HEK293 (cell line): ENCODE data around the gene XBP1.

Experiments
- HOXD13 ChIP-seq: sonication (generic); formaldehyde crosslinking; IDR thresholded peaks from 2 replicates; pipeline ENCODE4 v1.8.0; 2022; ENCODE audit warnings: missing genetic modification reagents, borderline replicate concordance
- KLF9 ChIP-seq: fragments of 450-650 bp; formaldehyde crosslinking; IDR thresholded peaks from 2 replicates; pipeline ENCODE4 v1.5.1; 2016; ENCODE audit warnings: missing biosample characterization, missing genetic modification characterization, low read depth
- MEIS1 ChIP-seq: sonication (generic); formaldehyde crosslinking; IDR thresholded peaks from 2 replicates; pipeline ENCODE4 v1.8.1; 2022; ENCODE audit warnings: missing genetic modification reagents, mild to moderate bottlenecking, borderline replicate concordance
- MZF1 ChIP-seq: fragments of 450-650 bp; formaldehyde crosslinking; IDR thresholded peaks from 2 replicates; pipeline ENCODE4 v1.5.1; 2017; ENCODE audit warnings: missing biosample characterization, missing genetic modification characterization, borderline replicate concordance
- PRDM1 ChIP-seq: fragments of 450-650 bp; formaldehyde crosslinking; IDR thresholded peaks from 2 replicates; pipeline ENCODE4; 2016; ENCODE audit warnings: missing biosample characterization, missing genetic modification characterization
- SALL2 ChIP-seq: fragments of 450-650 bp; formaldehyde crosslinking; IDR thresholded peaks from 2 replicates; pipeline ENCODE4 v1.5.0; 2017; ENCODE audit warnings: missing biosample characterization, mild to moderate bottlenecking, missing genetic modification characterization, borderline replicate concordance
- ZBTB1 ChIP-seq: fragments of 450-650 bp; formaldehyde crosslinking; IDR thresholded peaks from 2 replicates; pipeline ENCODE4 v1.5.1; 2016; ENCODE audit warnings: missing biosample characterization, missing genetic modification characterization
- ZBTB20 ChIP-seq: fragments of 450-650 bp; formaldehyde crosslinking; IDR thresholded peaks from 2 replicates; pipeline ENCODE4 v1.5.1; 2016; ENCODE audit warnings: missing biosample characterization, missing genetic modification characterization
- ZEB2 ChIP-seq: fragments of 450-650 bp; formaldehyde crosslinking; IDR thresholded peaks from 2 replicates; pipeline ENCODE4 v1.5.1; 2016; ENCODE audit warnings: missing biosample characterization, missing genetic modification characterization
- ZIC2 ChIP-seq: fragments of 450-650 bp; formaldehyde crosslinking; IDR thresholded peaks from 2 replicates; pipeline ENCODE4 v1.5.1; 2016; ENCODE audit warnings: missing biosample characterization, missing genetic modification characterization
- ZNF155 ChIP-seq: fragments of 450-650 bp; formaldehyde crosslinking; IDR thresholded peaks from 2 replicates; pipeline ENCODE4 v1.5.1; 2016; ENCODE audit warnings: missing biosample characterization, missing genetic modification characterization
- ZNF248 ChIP-seq: fragments of 450-650 bp; formaldehyde crosslinking; IDR thresholded peaks from 2 replicates; pipeline ENCODE4 v1.5.1; 2017; ENCODE audit warnings: missing biosample characterization, missing genetic modification characterization
- ZNF335 ChIP-seq: fragments of 450-650 bp; formaldehyde crosslinking; conservative IDR thresholded peaks from 2 replicates; pipeline ENCODE4 v1.5.1; 2016; ENCODE audit warnings: missing biosample characterization, missing genetic modification characterization
- ZNF350 ChIP-seq: fragments of 450-650 bp; formaldehyde crosslinking; IDR thresholded peaks from 2 replicates; pipeline ENCODE4 v1.5.0; 2017; ENCODE audit warnings: missing biosample characterization, mild to moderate bottlenecking, missing genetic modification characterization
- ZNF664 ChIP-seq: fragments of 450-650 bp; formaldehyde crosslinking; IDR thresholded peaks from 2 replicates; pipeline ENCODE4 v1.5.1; 2016; ENCODE audit warnings: missing biosample characterization, missing genetic modification characterization
- ZNF791 ChIP-seq: fragments of 450-650 bp; formaldehyde crosslinking; IDR thresholded peaks from 2 replicates; pipeline ENCODE4 v1.5.1; 2016; ENCODE audit warnings: missing biosample characterization, missing genetic modification characterization
- TF ChIP-seq, protein P1 (sequence below): fragments of 450-650 bp; formaldehyde crosslinking; IDR thresholded peaks from 2 replicates; pipeline ENCODE4 v1.5.1; 2016; ENCODE audit warnings: missing biosample characterization, missing genetic modification characterization
- TF ChIP-seq, protein P2 (sequence below): fragments of 450-650 bp; formaldehyde crosslinking; IDR thresholded peaks from 2 replicates; pipeline ENCODE4 v1.5.1; 2016; ENCODE audit warnings: missing biosample characterization, missing genetic modification characterization
- TF ChIP-seq, protein P3 (sequence below): fragments of 450-650 bp; formaldehyde crosslinking; IDR thresholded peaks from 2 replicates; pipeline ENCODE4 v1.5.1; 2016; ENCODE audit warnings: missing biosample characterization, missing genetic modification characterization
- TF ChIP-seq, protein P4 (sequence below): fragments of 450-650 bp; formaldehyde crosslinking; IDR thresholded peaks from 2 replicates; pipeline ENCODE4 v1.5.1; 2016; ENCODE audit warnings: missing biosample characterization, missing genetic modification characterization
- TF ChIP-seq, protein P5 (sequence below): fragments of 450-650 bp; IDR thresholded peaks from 2 replicates; pipeline ENCODE4 v1.5.1; 2018; ENCODE audit warnings: missing biosample characterization, mild to moderate bottlenecking, missing genetic modification characterization
- TF ChIP-seq, protein P6 (sequence below): fragments of 450-650 bp; formaldehyde crosslinking; IDR thresholded peaks from 2 replicates; pipeline ENCODE4 v1.5.1; 2016; ENCODE audit warnings: missing biosample characterization, missing genetic modification characterization
- TF ChIP-seq, protein P7 (sequence below): fragments of 450-650 bp; formaldehyde crosslinking; IDR thresholded peaks from 2 replicates; pipeline ENCODE4 v1.5.1; 2016; ENCODE audit warnings: missing biosample characterization, missing genetic modification characterization
- TF ChIP-seq, protein P8 (sequence below): fragments of 450-650 bp; formaldehyde crosslinking; IDR thresholded peaks from 2 replicates; pipeline ENCODE4 v1.5.1; 2016; ENCODE audit warnings: missing biosample characterization, missing genetic modification characterization

XBP1 gene

DNA sequence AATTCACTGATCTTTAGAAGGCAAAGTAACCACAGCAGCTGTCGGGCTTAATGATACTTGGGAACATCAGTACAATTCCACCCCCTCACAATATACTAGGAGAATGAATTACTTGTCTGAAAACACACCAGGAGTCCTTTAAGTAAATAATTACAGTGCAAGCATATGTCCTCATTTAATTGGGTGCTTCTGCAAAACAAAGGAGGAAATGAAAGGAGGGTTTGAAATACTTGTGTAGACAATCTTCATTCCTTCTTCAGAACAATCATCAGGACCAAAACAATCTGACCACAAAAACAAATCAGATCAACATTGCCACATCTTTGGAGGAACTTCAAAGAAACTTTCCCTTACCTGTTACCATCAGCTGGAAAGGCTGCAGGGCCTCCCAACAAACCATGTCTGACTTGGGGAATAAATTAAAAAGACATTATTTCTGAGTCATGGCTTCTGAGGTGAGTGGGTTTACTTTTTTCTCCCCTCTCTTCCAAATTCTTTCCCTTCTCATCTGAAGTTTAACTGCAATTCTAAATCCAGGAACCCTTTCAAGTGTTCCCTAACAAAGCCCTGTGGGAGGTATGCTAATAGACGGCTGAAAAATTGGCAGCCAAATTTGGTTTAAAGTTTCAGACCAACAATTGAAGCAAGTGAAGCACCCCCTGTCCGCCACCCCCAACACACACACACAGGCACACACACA lies 40.4 kb downstream of the XBP1 start (continued):
- TF ChIP-seq, protein P1, sequence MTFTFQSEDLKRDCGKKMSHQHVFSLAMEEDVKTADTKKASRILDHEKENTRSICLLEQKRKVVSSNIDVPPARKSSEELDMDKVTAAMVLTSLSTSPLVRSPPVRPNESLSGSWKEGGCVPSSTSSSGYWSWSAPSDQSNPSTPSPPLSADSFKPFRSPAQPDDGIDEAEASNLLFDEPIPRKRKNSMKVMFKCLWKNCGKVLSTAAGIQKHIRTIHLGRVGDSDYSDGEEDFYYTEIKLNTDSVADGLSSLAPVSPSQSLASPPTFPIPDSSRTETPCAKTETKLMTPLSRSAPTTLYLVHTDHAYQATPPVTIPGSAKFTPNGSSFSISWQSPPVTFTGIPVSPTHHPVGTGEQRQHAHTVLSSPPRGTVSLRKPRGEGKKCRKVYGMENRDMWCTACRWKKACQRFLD = no peak
- no peak for TF ChIP-seq ZNF791 (tag by site-specific recombination)
- no peak for TF ChIP-seq ZNF350
- TF ChIP-seq, protein P2, sequence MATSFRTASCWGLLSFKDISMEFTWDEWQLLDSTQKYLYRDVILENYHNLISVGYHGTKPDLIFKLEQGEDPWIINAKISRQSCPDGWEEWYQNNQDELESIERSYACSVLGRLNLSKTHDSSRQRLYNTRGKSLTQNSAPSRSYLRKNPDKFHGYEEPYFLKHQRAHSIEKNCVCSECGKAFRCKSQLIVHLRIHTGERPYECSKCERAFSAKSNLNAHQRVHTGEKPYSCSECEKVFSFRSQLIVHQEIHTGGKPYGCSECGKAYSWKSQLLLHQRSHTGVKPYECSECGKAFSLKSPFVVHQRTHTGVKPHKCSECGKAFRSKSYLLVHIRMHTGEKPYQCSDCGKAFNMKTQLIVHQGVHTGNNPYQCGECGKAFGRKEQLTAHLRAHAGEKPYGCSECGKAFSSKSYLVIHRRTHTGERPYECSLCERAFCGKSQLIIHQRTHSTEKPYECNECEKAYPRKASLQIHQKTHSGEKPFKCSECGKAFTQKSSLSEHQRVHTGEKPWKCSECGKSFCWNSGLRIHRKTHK (tag by site-specific recombination) = no peak
- no peak for TF ChIP-seq ZIC2 (tag by site-specific recombination)
- no peak for TF ChIP-seq ZEB2
- TF ChIP-seq ZNF155 (tag by site-specific recombination) = no peak
- no peak for TF ChIP-seq MEIS1 (CRISPR knock-in tag)
- TF ChIP-seq, protein P3, sequence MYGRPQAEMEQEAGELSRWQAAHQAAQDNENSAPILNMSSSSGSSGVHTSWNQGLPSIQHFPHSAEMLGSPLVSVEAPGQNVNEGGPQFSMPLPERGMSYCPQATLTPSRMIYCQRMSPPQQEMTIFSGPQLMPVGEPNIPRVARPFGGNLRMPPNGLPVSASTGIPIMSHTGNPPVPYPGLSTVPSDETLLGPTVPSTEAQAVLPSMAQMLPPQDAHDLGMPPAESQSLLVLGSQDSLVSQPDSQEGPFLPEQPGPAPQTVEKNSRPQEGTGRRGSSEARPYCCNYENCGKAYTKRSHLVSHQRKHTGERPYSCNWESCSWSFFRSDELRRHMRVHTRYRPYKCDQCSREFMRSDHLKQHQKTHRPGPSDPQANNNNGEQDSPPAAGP (tag by site-specific recombination) = no peak
- TF ChIP-seq ZNF664 = peak; percentile 81; the same call in 1 of the 2 replicates
- TF ChIP-seq, protein P4, sequence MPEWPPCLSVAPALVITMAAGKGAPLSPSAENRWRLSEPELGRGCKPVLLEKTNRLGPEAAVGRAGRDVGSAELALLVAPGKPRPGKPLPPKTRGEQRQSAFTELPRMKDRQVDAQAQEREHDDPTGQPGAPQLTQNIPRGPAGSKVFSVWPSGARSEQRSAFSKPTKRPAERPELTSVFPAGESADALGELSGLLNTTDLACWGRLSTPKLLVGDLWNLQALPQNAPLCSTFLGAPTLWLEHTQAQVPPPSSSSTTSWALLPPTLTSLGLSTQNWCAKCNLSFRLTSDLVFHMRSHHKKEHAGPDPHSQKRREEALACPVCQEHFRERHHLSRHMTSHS (tag by site-specific recombination) = no peak
- TF ChIP-seq HOXD13 = no peak
- no peak for TF ChIP-seq SALL2 (tag by site-specific recombination)
- TF ChIP-seq, protein P5, sequence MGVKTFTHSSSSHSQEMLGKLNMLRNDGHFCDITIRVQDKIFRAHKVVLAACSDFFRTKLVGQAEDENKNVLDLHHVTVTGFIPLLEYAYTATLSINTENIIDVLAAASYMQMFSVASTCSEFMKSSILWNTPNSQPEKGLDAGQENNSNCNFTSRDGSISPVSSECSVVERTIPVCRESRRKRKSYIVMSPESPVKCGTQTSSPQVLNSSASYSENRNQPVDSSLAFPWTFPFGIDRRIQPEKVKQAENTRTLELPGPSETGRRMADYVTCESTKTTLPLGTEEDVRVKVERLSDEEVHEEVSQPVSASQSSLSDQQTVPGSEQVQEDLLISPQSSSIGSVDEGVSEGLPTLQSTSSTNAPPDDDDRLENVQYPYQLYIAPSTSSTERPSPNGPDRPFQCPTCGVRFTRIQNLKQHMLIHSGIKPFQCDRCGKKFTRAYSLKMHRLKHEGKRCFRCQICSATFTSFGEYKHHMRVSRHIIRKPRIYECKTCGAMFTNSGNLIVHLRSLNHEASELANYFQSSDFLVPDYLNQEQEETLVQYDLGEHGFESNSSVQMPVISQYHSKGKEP = no peak
- no peak for TF ChIP-seq ZBTB20 (tag by site-specific recombination)
- no peak for TF ChIP-seq ZNF335 (tag by site-specific recombination)
- TF ChIP-seq KLF9 (tag by site-specific recombination) = no peak
- peak; percentile 36; the same call in 1 of the 2 replicates for TF ChIP-seq PRDM1
- TF ChIP-seq, protein P6, sequence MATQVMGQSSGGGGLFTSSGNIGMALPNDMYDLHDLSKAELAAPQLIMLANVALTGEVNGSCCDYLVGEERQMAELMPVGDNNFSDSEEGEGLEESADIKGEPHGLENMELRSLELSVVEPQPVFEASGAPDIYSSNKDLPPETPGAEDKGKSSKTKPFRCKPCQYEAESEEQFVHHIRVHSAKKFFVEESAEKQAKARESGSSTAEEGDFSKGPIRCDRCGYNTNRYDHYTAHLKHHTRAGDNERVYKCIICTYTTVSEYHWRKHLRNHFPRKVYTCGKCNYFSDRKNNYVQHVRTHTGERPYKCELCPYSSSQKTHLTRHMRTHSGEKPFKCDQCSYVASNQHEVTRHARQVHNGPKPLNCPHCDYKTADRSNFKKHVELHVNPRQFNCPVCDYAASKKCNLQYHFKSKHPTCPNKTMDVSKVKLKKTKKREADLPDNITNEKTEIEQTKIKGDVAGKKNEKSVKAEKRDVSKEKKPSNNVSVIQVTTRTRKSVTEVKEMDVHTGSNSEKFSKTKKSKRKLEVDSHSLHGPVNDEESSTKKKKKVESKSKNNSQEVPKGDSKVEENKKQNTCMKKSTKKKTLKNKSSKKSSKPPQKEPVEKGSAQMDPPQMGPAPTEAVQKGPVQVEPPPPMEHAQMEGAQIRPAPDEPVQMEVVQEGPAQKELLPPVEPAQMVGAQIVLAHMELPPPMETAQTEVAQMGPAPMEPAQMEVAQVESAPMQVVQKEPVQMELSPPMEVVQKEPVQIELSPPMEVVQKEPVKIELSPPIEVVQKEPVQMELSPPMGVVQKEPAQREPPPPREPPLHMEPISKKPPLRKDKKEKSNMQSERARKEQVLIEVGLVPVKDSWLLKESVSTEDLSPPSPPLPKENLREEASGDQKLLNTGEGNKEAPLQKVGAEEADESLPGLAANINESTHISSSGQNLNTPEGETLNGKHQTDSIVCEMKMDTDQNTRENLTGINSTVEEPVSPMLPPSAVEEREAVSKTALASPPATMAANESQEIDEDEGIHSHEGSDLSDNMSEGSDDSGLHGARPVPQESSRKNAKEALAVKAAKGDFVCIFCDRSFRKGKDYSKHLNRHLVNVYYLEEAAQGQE (tag by site-specific recombination) = no peak
- no peak for TF ChIP-seq MZF1 (tag by site-specific recombination)
- TF ChIP-seq, protein P7, sequence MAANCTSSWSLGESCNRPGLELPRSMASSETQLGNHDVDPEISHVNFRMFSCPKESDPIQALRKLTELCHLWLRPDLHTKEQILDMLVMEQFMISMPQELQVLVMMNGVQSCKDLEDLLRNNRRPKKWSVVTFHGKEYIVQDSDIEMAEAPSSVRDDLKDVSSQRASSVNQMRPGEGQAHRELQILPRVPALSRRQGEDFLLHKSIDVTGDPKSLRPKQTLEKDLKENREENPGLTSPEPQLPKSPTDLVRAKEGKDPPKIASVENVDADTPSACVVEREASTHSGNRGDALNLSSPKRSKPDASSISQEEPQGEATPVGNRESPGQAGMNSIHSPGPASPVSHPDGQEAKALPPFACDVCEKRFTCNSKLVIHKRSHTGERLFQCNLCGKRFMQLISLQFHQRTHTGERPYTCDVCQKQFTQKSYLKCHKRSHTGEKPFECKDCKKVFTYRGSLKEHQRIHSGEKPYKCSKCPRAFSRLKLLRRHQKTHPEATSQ (tag by site-specific recombination) = no peak
- no peak for TF ChIP-seq ZNF248
- TF ChIP-seq, protein P8, sequence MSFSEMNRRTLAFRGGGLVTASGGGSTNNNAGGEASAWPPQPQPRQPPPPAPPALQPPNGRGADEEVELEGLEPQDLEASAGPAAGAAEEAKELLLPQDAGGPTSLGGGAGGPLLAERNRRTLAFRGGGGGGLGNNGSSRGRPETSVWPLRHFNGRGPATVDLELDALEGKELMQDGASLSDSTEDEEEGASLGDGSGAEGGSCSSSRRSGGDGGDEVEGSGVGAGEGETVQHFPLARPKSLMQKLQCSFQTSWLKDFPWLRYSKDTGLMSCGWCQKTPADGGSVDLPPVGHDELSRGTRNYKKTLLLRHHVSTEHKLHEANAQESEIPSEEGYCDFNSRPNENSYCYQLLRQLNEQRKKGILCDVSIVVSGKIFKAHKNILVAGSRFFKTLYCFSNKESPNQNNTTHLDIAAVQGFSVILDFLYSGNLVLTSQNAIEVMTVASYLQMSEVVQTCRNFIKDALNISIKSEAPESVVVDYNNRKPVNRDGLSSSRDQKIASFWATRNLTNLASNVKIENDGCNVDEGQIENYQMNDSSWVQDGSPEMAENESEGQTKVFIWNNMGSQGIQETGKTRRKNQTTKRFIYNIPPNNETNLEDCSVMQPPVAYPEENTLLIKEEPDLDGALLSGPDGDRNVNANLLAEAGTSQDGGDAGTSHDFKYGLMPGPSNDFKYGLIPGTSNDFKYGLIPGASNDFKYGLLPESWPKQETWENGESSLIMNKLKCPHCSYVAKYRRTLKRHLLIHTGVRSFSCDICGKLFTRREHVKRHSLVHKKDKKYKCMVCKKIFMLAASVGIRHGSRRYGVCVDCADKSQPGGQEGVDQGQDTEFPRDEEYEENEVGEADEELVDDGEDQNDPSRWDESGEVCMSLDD = no peak
- TF ChIP-seq ZBTB1 (tag by site-specific recombination) = no peak
